GM19193 (cell line): ENCODE results near the gene TNRC18.

Experiments used
- POLR2A ChIP-seq: IDR thresholded peaks from 4 replicates; pipeline ENCODE4 v1.6.1; 2011; ENCODE audit not compliant: insufficient read depth, insufficient read length; ENCODE audit errors: extremely low read depth

The TNRC18 gene

DNA sequence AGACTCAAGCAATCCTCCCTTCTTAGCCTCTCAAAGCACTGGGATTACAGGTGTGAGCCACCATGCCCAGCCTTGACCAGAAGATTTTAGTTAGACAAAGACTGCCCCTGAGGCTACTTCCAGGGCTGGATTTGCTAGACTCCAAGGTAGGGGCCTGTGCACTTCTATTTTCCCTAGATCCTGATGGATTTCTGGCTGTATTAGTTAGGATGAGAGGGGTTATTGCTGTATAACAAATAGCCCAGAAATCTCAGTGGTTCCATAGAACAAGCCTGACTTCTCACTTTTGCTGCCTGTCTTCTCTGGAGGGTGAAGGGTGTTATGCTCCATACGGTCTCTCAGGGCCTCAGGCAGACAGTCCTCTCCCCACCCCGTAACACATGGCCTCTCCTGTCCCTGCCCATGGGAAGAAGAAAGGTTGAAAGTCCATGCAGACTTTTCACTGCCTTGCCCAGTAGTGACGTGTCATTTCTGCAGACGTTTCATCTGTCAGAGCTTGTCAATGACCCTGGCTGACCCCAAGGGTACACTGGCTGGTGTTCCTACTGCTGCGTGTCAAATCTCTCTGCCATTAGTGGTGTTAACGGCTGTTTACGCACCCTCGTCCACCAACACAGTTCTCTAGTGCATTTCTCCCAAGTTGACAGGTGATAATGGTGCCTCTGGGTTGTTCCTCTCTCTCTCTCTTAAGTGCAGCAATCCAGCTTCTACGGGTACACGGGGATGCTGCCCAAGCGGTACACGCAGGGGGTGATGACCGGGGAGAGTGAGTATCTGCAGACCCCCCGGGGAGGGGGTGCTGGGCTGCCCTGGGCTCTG is 129.3 kb downstream of the TNRC18 start:
- no peak for TF ChIP-seq POLR2A

DNA sequence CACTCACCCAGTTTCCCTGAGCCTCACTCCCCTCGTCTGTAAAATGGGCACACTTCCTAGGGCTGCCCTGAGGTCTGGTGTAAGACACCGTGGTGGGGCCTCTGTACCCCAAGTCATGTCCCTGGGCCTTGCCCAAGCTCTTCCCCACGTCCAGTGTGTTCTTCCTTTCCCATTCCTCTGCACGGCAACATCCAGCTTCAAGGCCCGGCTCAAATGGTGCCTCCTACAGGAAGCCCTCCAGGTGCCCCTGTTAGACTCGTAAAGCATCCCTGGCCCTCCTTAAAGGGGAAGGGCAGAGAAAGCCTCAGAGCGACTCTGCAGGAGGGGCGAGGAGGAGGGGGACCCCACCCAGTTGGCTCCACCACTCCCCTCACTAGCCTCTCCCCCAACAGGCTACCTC is 132.3 kb downstream of the TNRC18 start:
- no peak for TF ChIP-seq POLR2A

DNA sequence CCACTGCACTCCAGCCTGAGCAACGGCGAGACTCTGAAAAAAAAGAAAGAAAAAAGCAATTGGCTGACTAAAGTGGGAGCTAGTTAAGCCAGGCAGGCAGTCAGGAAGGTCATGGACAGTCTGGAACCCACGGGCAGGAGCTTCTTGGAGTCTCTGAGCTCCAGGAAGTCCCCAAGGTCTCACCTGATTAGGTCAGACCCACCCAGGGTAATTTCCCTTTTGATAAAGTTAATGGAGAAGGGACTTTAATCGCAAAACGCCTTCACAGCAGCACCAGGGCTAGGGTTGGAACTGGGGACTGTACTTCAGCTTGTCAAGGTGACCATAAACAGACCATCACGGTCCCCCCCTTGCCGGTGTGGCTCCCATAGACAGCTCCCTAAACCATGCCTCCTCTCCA is 134.3 kb downstream of the TNRC18 start:
- TF ChIP-seq POLR2A, result no peak

- no peak for TF ChIP-seq POLR2A
Measured at GRCh38 chr7:5287802-5288201, 135.8 kb downstream of the TNRC18 start.

- TF ChIP-seq POLR2A, result no peak
Measured at GRCh38 chr7:5286933-5287332, 136.7 kb downstream of the TNRC18 start.

DNA sequence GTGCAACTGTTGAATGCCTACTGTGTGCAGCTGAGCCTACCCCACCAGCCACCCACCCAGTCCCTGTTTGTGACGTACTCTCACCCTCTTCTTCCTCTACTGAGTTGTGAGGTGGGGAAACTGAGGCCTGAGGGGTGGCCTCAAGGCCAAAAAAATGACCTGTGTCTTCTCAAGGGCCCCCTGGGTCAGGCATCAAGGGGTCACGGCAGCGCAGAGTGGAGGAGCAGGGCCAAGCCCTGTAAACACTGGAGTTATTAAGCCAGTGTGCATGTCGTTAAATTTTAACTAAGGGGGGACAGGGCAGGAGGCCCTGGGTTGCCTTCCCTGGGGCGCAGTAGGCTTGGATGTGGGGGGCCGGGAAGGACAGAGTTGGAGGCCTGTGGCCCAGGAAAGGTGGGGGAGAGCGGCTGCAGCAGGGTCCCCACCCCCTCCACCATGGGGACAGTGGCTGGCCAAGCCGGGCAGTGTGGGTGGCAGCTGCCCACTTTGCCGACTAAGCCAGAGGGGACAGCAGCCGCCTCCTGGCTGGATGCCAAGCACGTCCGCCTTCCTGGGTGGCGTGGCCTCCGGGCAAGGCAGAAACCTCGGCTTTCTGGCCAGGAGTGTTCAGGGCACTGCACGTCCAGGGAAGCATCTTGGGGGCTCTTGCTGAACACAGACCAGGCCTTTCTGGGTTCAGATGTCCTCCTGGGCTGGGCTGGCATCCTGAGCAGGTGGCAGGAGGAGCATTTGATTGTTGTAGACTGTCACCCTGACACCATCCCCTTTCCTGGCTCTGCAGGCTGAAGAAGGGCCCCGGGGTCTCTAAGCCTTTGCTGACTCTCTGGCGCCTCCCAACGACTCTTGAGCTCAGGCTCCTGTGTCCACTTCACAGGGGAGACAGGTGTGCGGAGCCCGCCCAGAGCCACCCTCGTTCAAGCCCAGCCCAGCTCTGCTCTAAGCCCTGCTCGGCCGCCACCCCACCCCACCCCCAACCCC is 139.0 kb downstream of the TNRC18 start:
- TF ChIP-seq POLR2A, result no peak

DNA sequence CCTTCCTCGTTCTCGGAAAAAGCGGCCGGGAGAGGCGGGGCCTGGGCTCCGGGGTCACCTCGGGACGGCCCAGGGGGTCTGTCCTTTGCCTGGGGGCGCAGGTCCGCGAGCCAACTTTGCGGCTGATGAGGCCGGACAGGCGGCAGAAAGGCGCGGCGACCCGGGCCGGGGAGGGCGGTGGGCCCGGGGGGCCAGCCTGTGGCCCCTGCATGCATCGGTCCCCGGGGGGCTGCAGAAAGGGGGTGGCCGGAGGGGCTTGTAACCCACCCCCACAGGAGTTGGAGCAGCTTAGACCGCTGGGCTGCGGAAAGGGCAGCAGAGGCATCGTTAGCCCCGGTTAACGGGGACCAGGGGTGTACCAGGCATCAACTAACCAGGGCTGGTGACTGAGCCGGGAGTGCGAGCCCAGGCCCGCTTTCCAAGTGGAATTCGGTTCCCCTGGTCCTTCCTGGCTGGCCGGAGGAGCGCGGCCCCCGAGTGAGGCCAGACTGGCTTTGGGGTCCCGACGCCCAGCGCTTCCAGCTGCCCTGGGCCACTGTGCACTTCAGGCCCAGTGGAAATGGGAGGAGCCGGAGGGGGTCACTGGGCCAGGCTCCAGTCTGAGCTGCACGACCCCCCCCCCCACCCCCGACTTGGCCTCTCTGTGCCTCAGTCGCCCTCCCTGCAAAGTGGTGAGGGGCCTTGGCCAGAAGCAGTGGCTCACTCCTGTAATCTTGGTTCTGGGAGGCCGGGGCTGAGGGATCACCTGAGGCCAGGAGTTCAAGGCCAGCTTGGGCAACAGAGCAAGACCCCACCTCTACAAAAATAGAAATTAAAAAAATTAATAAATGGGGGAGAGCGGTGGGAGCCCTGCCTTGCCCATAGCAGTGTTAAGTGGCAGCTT is 140.0 kb downstream of the TNRC18 start:
- TF ChIP-seq POLR2A, result no peak

- TF ChIP-seq POLR2A, result no peak
Measured at GRCh38 chr7:5282543-5283316, 140.9 kb downstream of the TNRC18 start, which contains the start of gene SLC29A4. SLC29A4 (plus strand) TSS chr7:5282943; CDS start chr7:5287817, 4,874 bp downstream.

DNA sequence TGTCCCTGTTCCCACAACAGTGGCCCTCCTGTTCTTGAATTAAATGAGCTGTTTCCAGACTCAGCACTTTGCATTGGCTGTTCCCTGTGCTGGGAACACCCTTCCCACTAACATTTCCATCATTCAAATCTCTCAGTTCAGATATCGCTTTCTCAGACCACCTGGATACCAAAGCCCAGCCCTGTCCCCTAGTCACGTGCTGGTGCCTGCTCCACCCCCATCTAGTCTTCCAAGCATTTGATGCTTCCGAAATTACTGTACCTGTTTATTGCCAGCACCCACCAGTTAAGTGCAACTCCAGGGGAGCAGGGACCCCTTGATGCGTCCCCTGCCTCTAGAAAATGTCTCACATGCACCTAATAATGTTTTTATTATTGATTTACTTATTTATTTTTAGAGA is 143.9 kb downstream of the TNRC18 start:
- TF ChIP-seq POLR2A, result no peak

DNA sequence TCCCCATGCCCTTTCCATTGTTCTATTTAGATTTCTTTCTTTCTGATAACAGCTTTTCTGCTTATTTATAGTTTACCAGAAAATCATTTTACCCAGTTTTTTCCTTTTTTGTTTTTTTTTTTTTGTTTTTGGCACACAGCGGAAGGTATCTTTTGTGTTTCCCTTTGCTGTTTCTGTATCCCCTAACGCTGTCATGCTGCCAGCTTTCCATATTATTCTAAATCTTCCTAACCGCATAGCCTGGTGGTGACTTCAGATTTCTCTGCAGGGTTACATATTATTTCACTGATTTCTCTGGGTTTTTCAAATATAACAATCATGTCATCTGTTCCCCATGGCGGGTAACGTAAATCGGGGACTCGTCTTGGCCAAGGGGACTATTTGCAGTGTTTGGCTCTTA is 144.9 kb downstream of the TNRC18 start:
- no peak for TF ChIP-seq POLR2A

- TF ChIP-seq POLR2A, result no peak
Measured at GRCh38 chr7:5276611-5277010, 147.0 kb downstream of the TNRC18 start.

- TF ChIP-seq POLR2A, result no peak
Measured at GRCh38 chr7:5274441-5274840, 149.2 kb downstream of the TNRC18 start.

- TF ChIP-seq POLR2A, result no peak
Measured at GRCh38 chr7:5270788-5271187, 152.8 kb downstream of the TNRC18 start.
